CD4-positive, alpha-beta T cell (primary cell): ENCODE data around the gene ADAMTS12. TPM values are rescaled to one million over a fixed set of nuclear protein-coding genes. Genes with fewer than 3 reads are reported as not detected.

Experiments
- ATAC-seq: fragments of 200-7000 bp; cut with Tn5 transposase; one replicate; pipeline ENCODE4 v1.10.0; 2022; ENCODE audit warnings: mild to moderate bottlenecking; ENCODE audit not compliant: poor library complexity
- CTCF ChIA-PET: fragments of 350-600 bp; sonication (Branson Sonifier 250); formaldehyde crosslinking; loops from one replicate; lab custom pipeline; 2021; ENCODE audit warnings: antibody characterized with exemption, inconsistent platforms; lab: Charles Lee
- POLR2A ChIA-PET: fragments of 350-600 bp; sonication (Branson Sonifier 250); formaldehyde crosslinking; loops from one replicate; lab custom pipeline; 2021; ENCODE audit warnings: antibody characterized with exemption, inconsistent platforms; lab: Charles Lee
- DNase-seq, 14 experiments: peaks; one replicate each; pipeline ENCODE4 v3.0.0-alpha.2; 2013 to 2020; ENCODE audit warnings: mixed read lengths in 2 of 14
- H3K27ac ChIP-seq, 2 donors: one replicate each; pipeline versions ENCODE4 v1.5.1 to v1.7.0; 2013; ENCODE audit warnings: low read length in 2 of 2, low read depth in 1 of 2, mild to moderate bottlenecking in 1 of 2
- H3K27me3 ChIP-seq, 2 experiments: 1 replicate in 1 of 2; 2 replicates in 1 of 2; pipeline versions ENCODE4 v1.6.1 to v1.7.0; 2013; ENCODE audit warnings: low read length in 2 of 2, control low read depth in 1 of 2, mild to moderate bottlenecking in 1 of 2, moderate library complexity in 1 of 2; ENCODE audit not compliant: insufficient read depth in 2 of 2, control insufficient read depth in 1 of 2
- H3K36me3 ChIP-seq: one replicate; pipeline ENCODE4 v1.6.1; 2013; ENCODE audit warnings: low read length, control low read depth; ENCODE audit not compliant: insufficient read depth
- H3K4me1 ChIP-seq: one replicate; pipeline ENCODE4 v1.6.1; 2013; ENCODE audit warnings: low read length, control low read depth; ENCODE audit not compliant: insufficient read depth
- H3K4me3 ChIP-seq: one replicate; pipeline ENCODE4 v1.5.1; 2013; ENCODE audit warnings: mild to moderate bottlenecking, low read length, moderate library complexity
- H3K9me3 ChIP-seq, 2 experiments: 1 replicate in 1 of 2; 2 replicates in 1 of 2; pipeline versions ENCODE4 v1.6.1 to v1.7.0; 2013; ENCODE audit warnings: low read length in 2 of 2, mild to moderate bottlenecking in 2 of 2, control low read depth in 1 of 2, moderate library complexity in 1 of 2; ENCODE audit not compliant: control insufficient read depth in 1 of 2, insufficient read depth in 1 of 2
- H3K27ac Mint-ChIP-seq: one replicate; pipeline ENCODE4 v1.8.0; 2020; ENCODE audit warnings: mixed read lengths
- H3K27me3 Mint-ChIP-seq: one replicate; pipeline ENCODE4 v1.8.0; 2021; ENCODE audit warnings: mixed read lengths
- H3K36me3 Mint-ChIP-seq: one replicate; pipeline ENCODE4 v1.8.0; 2021; ENCODE audit warnings: low read depth, mixed read lengths
- H3K4me1 Mint-ChIP-seq: one replicate; pipeline ENCODE4 v1.8.0; 2021; ENCODE audit warnings: low read depth, mixed read lengths
- H3K4me3 Mint-ChIP-seq: one replicate; pipeline ENCODE4 v1.8.0; 2020; ENCODE audit warnings: mild to moderate bottlenecking, mixed read lengths
- H3K9me3 Mint-ChIP-seq: one replicate; pipeline ENCODE4 v1.8.0; 2020; ENCODE audit warnings: mixed read lengths
- intact Hi-C, 2 experiments: fragments of 100-400 bp; cut with DNase I in 1 of 2; cut with micrococcal nuclease in 1 of 2; formaldehyde crosslinking; loops; one replicate each; pipeline versions ENCODE4 v1.15.1 to v1.9.0; 2023 to 2025; cut with DNase I, micrococcal nuclease
- total RNA-seq, 174 experiments: library from RNA in 2 of 174; stranded (reverse) in 2 of 174; gene quantifications; one replicate each; pipeline ENCODE4 v1.2.3 and lab custom pipeline; 2021 to 2026
- TF ChIP-seq, protein P1 (sequence below): fragments of 200-600 bp; IDR thresholded peaks from one replicate; pipeline ENCODE4 v1.8.0; 2022; ENCODE audit warnings: antibody characterized with exemption, mild to moderate bottlenecking

Gene ADAMTS12
- total RNA-seq, 2 experiments from 2014 or later = 0.06 TPM; not detected in 1

DNA sequence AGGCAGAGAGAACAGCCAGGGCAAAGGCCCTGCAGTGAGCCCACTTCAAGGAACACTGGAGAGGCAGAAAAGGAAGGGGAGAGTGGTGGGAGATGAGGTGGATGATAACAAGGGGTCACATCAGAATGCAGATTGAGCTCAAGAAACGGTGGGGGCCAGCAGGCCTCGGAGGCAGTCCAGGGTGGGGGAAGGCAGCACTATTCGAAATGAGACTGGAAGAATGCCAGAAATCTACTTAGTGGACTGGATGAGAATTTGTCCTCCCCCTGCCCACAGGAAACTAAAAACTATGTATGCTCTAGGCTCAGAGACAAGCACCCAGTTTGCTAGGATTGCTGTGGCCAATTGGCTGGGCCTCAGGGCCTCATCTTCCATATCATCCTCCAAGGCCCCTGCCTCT lies 148.7 kb downstream of the ADAMTS12 start:
- no peaks in the 10 kb centered on the region for H3K27me3 ChIP-seq
- POLR2A ChIA-PET = no interaction called here
- H3K36me3 ChIP-seq = no peaks in the 10 kb centered on the region
- Mint-ChIP-seq H3K9me3 (no peaks in the 10 kb centered on the region), H3K36me3 (no peaks in the 10 kb centered on the region), H3K4me3 (no peak overlapping the region), H3K27ac (no peak overlapping the region), H3K27me3 (no peaks in the 10 kb centered on the region), H3K4me1 (no peaks in the 10 kb centered on the region)
- H3K9me3 ChIP-seq = peaks cover 0 to 3% of the 10 kb centered on the region in 2 experiments
- TF ChIP-seq, protein P1, sequence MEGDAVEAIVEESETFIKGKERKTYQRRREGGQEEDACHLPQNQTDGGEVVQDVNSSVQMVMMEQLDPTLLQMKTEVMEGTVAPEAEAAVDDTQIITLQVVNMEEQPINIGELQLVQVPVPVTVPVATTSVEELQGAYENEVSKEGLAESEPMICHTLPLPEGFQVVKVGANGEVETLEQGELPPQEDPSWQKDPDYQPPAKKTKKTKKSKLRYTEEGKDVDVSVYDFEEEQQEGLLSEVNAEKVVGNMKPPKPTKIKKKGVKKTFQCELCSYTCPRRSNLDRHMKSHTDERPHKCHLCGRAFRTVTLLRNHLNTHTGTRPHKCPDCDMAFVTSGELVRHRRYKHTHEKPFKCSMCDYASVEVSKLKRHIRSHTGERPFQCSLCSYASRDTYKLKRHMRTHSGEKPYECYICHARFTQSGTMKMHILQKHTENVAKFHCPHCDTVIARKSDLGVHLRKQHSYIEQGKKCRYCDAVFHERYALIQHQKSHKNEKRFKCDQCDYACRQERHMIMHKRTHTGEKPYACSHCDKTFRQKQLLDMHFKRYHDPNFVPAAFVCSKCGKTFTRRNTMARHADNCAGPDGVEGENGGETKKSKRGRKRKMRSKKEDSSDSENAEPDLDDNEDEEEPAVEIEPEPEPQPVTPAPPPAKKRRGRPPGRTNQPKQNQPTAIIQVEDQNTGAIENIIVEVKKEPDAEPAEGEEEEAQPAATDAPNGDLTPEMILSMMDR = no peak
- intact Hi-C loops = no loop called here
- no peak overlapping the region for H3K27ac ChIP-seq
- no peak for DNase-seq
- no peak overlapping the region for H3K4me3 ChIP-seq
- H3K4me1 ChIP-seq = no peaks in the 10 kb centered on the region
- CTCF ChIA-PET = no interaction called here
- ATAC-seq = no peak

- no peak overlapping the region for H3K27ac ChIP-seq
- no peaks in the 10 kb centered on the region for H3K27me3 Mint-ChIP-seq
- POLR2A ChIA-PET = no interaction called here
- ATAC-seq = no peak
- H3K36me3 Mint-ChIP-seq = no peaks in the 10 kb centered on the region
- no peak overlapping the region for H3K4me3 ChIP-seq
- no peak overlapping the region for H3K4me3 Mint-ChIP-seq
- intact Hi-C loops = no loop called here
- CTCF ChIA-PET = no interaction called here
- TF ChIP-seq, protein P1 = no peak
- H3K27ac Mint-ChIP-seq = no peak overlapping the region
- peaks cover 0 to 3% of the 10 kb centered on the region in 2 experiments for H3K9me3 ChIP-seq
- no peaks in the 10 kb centered on the region for H3K4me1 Mint-ChIP-seq
- H3K27me3 ChIP-seq = no peaks in the 10 kb centered on the region
- no peaks in the 10 kb centered on the region for H3K4me1 ChIP-seq
- H3K9me3 Mint-ChIP-seq = no peaks in the 10 kb centered on the region
- DNase-seq = no peak
- H3K36me3 ChIP-seq = no peaks in the 10 kb centered on the region
Measured at GRCh38 chr5:33742181-33742580, 149.6 kb downstream of the ADAMTS12 start.

GRCh38 chr5:33738967-33739366 lies 152.8 kb downstream of the ADAMTS12 start:
- no peaks in the 10 kb centered on the region for H3K36me3 Mint-ChIP-seq
- Histone ChIP-seq H3K36me3 (no peaks in the 10 kb centered on the region), H3K27me3 (no peaks in the 10 kb centered on the region), H3K4me3 (no peak overlapping the region), H3K27ac (no peak overlapping the region), H3K4me1 (no peaks in the 10 kb centered on the region), H3K9me3 (peaks cover 0 to 3% of the 10 kb centered on the region in 2 experiments)
- no peak for DNase-seq
- intact Hi-C loops = no loop called here
- no peak overlapping the region for H3K27ac Mint-ChIP-seq
- CTCF ChIA-PET = no interaction called here
- no peaks in the 10 kb centered on the region for H3K4me1 Mint-ChIP-seq
- POLR2A ChIA-PET = no interaction called here
- no peak overlapping the region for H3K4me3 Mint-ChIP-seq
- H3K9me3 Mint-ChIP-seq = no peaks in the 10 kb centered on the region
- TF ChIP-seq, protein P1 = no peak
- no peak for ATAC-seq
- peaks cover 10% of the 10 kb centered on the region for H3K27me3 Mint-ChIP-seq
